ENCODE measurements around the gene SYT6.

GRCh38 chr1:114109981-114110380, 43.7 kb downstream of the SYT6 start:
- TF ChIP-seq POLR2AphosphoS5 (IDR thresholded peaks at IDR 0.05; ENCODE audit: low read depth, low read length), result no peak
- TF ChIP-seq POLR2A (IDR thresholded peaks at IDR 0.05; ENCODE audit: low read depth, low read length), result no peak
- no peak for TF ChIP-seq PAX5 (IDR thresholded peaks at IDR 0.05; ENCODE audit: insufficient read depth, low read length, severe bottlenecking)
- TF ChIP-seq TAF1 (IDR thresholded peaks at IDR 0.05; ENCODE audit: low read depth, low read length), result no peak
- no peak for TF ChIP-seq SPI1 (IDR thresholded peaks at IDR 0.05; ENCODE audit: low read depth, low read length)
